HK-2 (cell line): Measurements from ENCODE around the gene LDLR.
"Not testable (repeated sequence)": the region's sequence is repeated elsewhere in the genome, so short reads cannot be mapped to it uniquely, and the experiment has no call there.

ENCODE experiments used
- DNase-seq: peaks from one replicate; pipeline ENCODE4 v3.0.0-alpha.2; 2018; ENCODE audit not compliant: unreplicated experiment

Gene LDLR

GRCh38 chr19:11173516-11174155 is 84.4 kb downstream of the LDLR start:
- no peak for DNase-seq

GRCh38 chr19:11174336-11174735 is 85.1 kb downstream of the LDLR start:
- no peak for DNase-seq

GRCh38 chr19:11175920-11176319 is 86.7 kb downstream of the LDLR start:
- no peak for DNase-seq

GRCh38 chr19:11176466-11177193 is 87.4 kb downstream of the LDLR start:
- DNase-seq: no peak

GRCh38 chr19:11177592-11177991 is 88.3 kb downstream of the LDLR start:
- DNase-seq: no peak

GRCh38 chr19:11179145-11179465 is 89.8 kb downstream of the LDLR start:
- DNase-seq: not testable (repeated sequence)

GRCh38 chr19:11179716-11180297 is 90.5 kb downstream of the LDLR start:
- no peak for DNase-seq

- DNase-seq: no peak
Observed at GRCh38 chr19:11180346-11180745, 91.1 kb downstream of the LDLR start.

- not testable (repeated sequence) for DNase-seq
Observed at GRCh38 chr19:11180975-11181374, 91.7 kb downstream of the LDLR start.

- DNase-seq: no peak
Observed at GRCh38 chr19:11181488-11181887, 92.2 kb downstream of the LDLR start.
